HG02642 (cell line): Measurements from ENCODE around the gene MME.
"Not testable (repeated sequence)": the region's sequence is repeated elsewhere in the genome, so short reads cannot be mapped to it uniquely, and the experiment has no call there.

Source experiments
- ATAC-seq: cut with Tn5 transposase; IDR thresholded peaks from one replicate; pipeline ENCODE4 v1.9.1; 2021; ENCODE audit warnings: mild to moderate bottlenecking; ENCODE audit not compliant: unreplicated experiment, poor library complexity

Gene MME

GRCh38 chr3:155134311-155134710 is 54.2 kb downstream of the MME start:
- not testable (repeated sequence) for ATAC-seq

- no peak for ATAC-seq
Measured at GRCh38 chr3:155135003-155135402, 54.9 kb downstream of the MME start.

GRCh38 chr3:155138677-155139076 is 58.6 kb downstream of the MME start:
- ATAC-seq: no peak

- no peak for ATAC-seq
Measured at GRCh38 chr3:155147588-155147987, 67.5 kb downstream of the MME start.

- ATAC-seq: no peak
Measured at GRCh38 chr3:155149494-155149893, 69.4 kb downstream of the MME start.

- ATAC-seq: no peak
Measured at GRCh38 chr3:155153242-155154186, 73.4 kb downstream of the MME start.

GRCh38 chr3:155154255-155154654 is 74.1 kb downstream of the MME start:
- ATAC-seq: no peak

GRCh38 chr3:155158346-155159037 is 78.4 kb downstream of the MME start:
- ATAC-seq: no peak

- ATAC-seq: no peak
Measured at GRCh38 chr3:155159301-155159700, 79.2 kb downstream of the MME start.

- no peak for ATAC-seq
Measured at GRCh38 chr3:155161640-155162292, 81.6 kb downstream of the MME start.

- ATAC-seq: no peak
Measured at GRCh38 chr3:155164306-155164705, 84.2 kb downstream of the MME start.

- ATAC-seq: no peak
Measured at GRCh38 chr3:155166441-155166840, 86.3 kb downstream of the MME start.

GRCh38 chr3:155169197-155169596 is 89.1 kb downstream of the MME start:
- ATAC-seq: no peak

GRCh38 chr3:155173771-155174170 is 93.7 kb downstream of the MME start:
- no peak for ATAC-seq

GRCh38 chr3:155178810-155179436 is 98.8 kb downstream of the MME start:
- ATAC-seq: no peak

- no peak for ATAC-seq
Measured at GRCh38 chr3:155179437-155179827, 99.3 kb downstream of the MME start.

GRCh38 chr3:155179966-155180757 is 100.0 kb downstream of the MME start:
- ATAC-seq: no peak

- ATAC-seq: no peak
Measured at GRCh38 chr3:155182467-155182866, 102.3 kb downstream of the MME start.

- ATAC-seq: no peak
Measured at GRCh38 chr3:155184011-155184410, 103.9 kb downstream of the MME start.

GRCh38 chr3:155185631-155186071 is 105.5 kb downstream of the MME start:
- no peak for ATAC-seq
